HG02884 (cell line): ENCODE results near the gene TNFRSF19.
A peak's percentile ranks its signal among the peaks of the same experiment; 100 is the strongest.
"Not testable (repeated sequence)": the region's sequence is repeated elsewhere in the genome, so short reads cannot be mapped to it uniquely, and the experiment has no call there.

ENCODE experiments used
- ATAC-seq: cut with Tn5 transposase; IDR thresholded peaks from one replicate; pipeline ENCODE4 v1.9.1; 2021; ENCODE audit warnings: mild to moderate bottlenecking, moderate library complexity; ENCODE audit not compliant: unreplicated experiment

The TNFRSF19 gene

GRCh38 chr13:23652909-23653726, 82.9 kb downstream of the TNFRSF19 start:
- ATAC-seq = no peak

- ATAC-seq = no peak
Observed at GRCh38 chr13:23654111-23655110, 84.2 kb downstream of the TNFRSF19 start.

- no peak for ATAC-seq
Observed at GRCh38 chr13:23655321-23655720, 85.1 kb downstream of the TNFRSF19 start.

GRCh38 chr13:23656637-23657371, 86.6 kb downstream of the TNFRSF19 start:
- peak; percentile 80 for ATAC-seq

GRCh38 chr13:23658929-23659541, 88.8 kb downstream of the TNFRSF19 start:
- no peak for ATAC-seq

- ATAC-seq = no peak
Observed at GRCh38 chr13:23660249-23660648, 90.0 kb downstream of the TNFRSF19 start.

GRCh38 chr13:23666582-23666981, 96.4 kb downstream of the TNFRSF19 start:
- ATAC-seq = no peak

- ATAC-seq = no peak
Observed at GRCh38 chr13:23667750-23668149, 97.5 kb downstream of the TNFRSF19 start.

GRCh38 chr13:23668562-23668961, 98.3 kb downstream of the TNFRSF19 start:
- ATAC-seq = no peak

- ATAC-seq = no peak
Observed at GRCh38 chr13:23670793-23671192, 100.6 kb downstream of the TNFRSF19 start.

- ATAC-seq = no peak
Observed at GRCh38 chr13:23671377-23671776, 101.2 kb downstream of the TNFRSF19 start.

- no peak for ATAC-seq
Observed at GRCh38 chr13:23671897-23672296, 101.7 kb downstream of the TNFRSF19 start.

- ATAC-seq = no peak
Observed at GRCh38 chr13:23672616-23673015, 102.4 kb downstream of the TNFRSF19 start.

GRCh38 chr13:23673354-23673753, 103.1 kb downstream of the TNFRSF19 start:
- no peak for ATAC-seq

- ATAC-seq = no peak
Observed at GRCh38 chr13:23673867-23674605, 103.8 kb downstream of the TNFRSF19 start.

GRCh38 chr13:23674795-23675640, 104.8 kb downstream of the TNFRSF19 start:
- no peak for ATAC-seq

GRCh38 chr13:23677679-23678288, 107.6 kb downstream of the TNFRSF19 start:
- not testable (repeated sequence) for ATAC-seq

GRCh38 chr13:23678795-23679194, 108.6 kb downstream of the TNFRSF19 start:
- no peak for ATAC-seq
